ENCODE results near the gene MED27.
"Not testable (repeated sequence)": the region's sequence is repeated elsewhere in the genome, so short reads cannot be mapped to it uniquely, and the experiment has no call there.

The MED27 gene

DNA sequence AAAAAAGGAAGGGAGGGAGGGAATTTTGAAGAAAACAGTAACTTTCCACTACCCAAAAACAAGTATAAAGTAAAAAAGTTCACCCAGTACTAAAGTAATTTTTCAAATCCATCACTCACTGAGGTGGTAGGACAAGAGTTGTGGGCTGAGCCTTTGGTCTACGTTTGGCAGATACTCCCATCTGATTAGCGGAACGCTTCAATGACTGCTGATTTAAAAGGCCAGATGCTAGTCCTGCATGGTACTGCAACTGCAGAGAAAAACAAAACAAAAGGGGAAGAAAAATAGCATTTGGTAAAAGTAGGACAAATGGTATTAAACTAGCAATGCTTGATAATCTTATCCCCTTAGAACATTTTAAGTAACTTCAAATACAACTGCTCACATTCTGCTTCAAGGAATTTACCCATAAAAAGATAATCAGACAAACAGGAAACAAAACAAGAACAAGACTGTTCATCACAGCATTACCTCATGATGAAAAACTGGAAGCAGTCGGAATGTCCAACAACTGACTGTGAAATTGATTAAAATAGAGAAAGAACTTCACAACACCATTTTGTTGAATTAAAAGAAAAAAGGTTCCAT lies 65.4 kb downstream of the MED27 start:
- DNase-seq = no peak

GRCh38 chr9:132012704-132013357 lies 66.8 kb downstream of the MED27 start:
- DNase-seq = no peak

- DNase-seq = no peak
These were observed 67.8 kb downstream of the MED27 start for GRCh38 chr9:132011896-132012295.

GRCh38 chr9:132011309-132011708 lies 68.4 kb downstream of the MED27 start:
- no peak for DNase-seq

DNA sequence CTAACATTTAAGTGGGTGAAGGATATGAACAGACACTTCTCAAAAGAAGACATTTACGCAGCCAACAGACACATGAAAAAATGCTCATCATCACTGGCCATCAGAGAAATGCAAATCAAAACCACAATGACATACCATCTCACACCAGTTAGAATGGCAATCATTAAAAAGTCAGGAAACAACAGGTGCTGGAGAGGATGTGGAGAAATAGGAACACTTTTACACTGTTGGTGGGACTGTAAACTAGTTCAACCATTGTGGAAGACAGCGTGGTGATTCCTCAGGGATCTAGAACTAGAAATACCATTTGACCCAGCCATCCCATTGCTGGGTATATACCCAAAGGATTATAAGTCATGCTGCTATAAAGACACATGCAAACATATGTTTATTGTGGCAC lies 69.5 kb downstream of the MED27 start:
- not testable (repeated sequence) for DNase-seq

GRCh38 chr9:132008855-132009812 lies 70.5 kb downstream of the MED27 start:
- no peak for DNase-seq

DNA sequence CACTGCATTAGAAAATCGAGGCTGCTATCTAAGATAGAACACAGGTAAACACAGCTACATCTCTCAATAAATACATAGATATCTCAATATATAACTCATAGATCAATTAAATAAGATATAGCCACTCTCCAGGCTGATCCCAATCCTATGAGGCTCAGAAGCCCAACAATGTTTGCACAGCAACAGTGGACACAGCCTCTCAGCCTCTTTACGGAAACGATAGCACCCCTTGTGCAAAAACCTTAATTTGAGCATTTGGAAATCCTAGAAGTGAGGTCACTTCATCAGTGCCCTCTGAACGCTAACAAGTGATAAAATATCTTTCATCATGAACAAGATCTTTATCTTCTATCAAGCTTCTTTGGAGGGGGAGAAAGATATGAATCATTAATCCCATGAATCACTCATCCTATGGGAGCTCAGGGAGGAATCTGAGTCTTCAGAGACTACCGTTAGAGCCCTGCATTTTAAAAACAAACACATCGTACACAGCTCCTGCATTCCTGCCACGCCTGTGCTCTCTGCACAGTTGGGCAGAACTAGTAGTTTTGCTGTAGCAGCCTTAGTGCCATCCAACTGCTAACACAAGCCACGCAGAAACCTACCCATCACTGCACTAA lies 71.4 kb downstream of the MED27 start:
- no peak for DNase-seq

GRCh38 chr9:132007371-132008025 lies 72.2 kb downstream of the MED27 start:
- DNase-seq = no peak

GRCh38 chr9:132006677-132007370 lies 72.8 kb downstream of the MED27 start:
- DNase-seq = no peak

DNA sequence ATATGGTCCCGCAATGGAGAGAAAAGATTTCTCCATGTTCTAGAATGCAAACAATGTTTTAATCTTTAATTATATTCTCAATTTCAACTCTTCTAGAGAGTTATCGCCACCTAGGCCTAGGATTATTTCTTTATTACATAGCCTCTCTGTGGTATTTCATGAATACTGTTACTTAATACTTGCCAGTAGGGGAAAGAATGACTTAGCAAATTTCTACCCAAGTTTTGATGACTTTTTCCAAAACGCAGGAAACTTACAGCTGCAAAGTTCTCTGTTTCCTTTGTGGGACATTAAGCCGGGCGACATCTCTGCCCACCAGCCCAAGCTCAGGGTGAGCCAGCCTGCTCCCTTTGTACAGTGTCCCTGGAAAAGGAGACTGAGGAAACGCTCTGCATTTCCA lies 73.8 kb downstream of the MED27 start:
- DNase-seq = no peak

DNA sequence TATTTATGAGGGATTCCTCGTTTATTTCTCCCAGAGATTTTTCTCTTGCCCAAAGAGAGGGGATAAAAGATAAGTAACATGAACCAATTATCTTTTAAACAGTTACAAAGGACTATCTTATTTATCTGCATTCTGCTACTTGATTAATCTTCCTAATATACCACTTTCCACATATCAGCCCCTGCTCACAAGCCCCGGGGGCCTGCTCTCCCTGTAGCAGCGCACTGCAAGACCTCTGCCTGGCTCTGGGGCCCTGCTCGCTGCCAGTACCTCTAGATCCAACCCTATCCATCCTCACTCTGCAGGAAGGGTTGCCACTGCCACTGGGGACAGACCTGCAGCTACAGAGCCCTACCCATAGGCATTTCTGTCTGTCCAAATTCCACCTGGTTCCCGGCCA lies 75.3 kb downstream of the MED27 start:
- no peak for DNase-seq

- no peak for DNase-seq
These were observed 75.8 kb downstream of the MED27 start for GRCh38 chr9:132003896-132004295.

GRCh38 chr9:132003319-132003704 lies 76.4 kb downstream of the MED27 start:
- no peak for DNase-seq

DNA sequence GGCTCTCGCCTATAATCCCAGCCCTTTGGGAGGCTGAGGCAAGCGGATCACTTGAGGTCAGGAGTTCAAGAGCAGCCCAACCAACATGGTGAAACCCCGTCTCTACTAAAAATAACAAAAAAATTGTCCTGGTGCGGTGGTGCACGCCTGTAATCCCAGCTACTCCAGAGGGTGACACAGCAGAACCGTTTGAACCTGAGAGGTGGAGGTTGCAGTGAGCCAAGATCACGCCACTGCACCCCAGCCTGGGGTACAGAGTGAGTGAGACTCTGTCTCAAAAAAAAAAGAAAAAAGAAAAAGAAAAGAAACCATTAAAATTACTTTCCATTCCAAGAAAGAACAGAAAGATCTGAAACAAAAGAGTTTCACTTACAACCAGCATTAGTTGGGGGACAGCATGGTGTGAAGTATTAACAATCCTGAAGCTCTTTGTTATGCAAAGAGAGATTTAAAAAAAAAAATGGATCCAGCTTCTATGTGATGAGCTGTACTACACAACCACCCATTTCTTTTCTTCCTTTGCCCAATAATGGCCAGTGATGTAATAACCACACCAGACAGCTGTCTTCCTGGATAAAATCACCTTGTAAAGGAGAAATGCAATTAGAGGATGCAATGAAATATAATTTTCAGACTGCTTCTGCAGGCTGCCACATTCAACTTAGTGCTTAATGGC lies 76.9 kb downstream of the MED27 start:
- DNase-seq = no peak

DNA sequence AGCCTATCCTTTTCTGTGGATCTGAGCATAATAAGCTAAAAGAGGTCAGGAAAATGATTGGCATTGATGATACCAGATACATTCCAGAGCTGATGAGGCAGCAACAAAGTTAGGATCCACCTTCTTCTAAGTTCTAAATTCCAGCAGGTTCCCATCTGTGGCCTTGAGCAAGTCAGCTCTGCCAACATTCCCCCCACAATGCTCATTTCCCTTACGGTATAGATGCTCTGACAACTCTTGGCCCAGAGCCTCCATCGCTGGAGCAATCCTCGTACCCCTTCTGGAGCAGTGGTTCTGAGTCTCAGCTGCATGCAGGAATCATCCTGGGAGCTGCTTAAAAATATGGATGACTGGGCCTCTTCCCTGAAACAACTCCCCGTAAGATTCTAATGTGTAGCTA lies 78.1 kb downstream of the MED27 start:
- no peak for DNase-seq

- no peak for DNase-seq
These were observed 79.0 kb downstream of the MED27 start for GRCh38 chr9:132000659-132001058.

DNA sequence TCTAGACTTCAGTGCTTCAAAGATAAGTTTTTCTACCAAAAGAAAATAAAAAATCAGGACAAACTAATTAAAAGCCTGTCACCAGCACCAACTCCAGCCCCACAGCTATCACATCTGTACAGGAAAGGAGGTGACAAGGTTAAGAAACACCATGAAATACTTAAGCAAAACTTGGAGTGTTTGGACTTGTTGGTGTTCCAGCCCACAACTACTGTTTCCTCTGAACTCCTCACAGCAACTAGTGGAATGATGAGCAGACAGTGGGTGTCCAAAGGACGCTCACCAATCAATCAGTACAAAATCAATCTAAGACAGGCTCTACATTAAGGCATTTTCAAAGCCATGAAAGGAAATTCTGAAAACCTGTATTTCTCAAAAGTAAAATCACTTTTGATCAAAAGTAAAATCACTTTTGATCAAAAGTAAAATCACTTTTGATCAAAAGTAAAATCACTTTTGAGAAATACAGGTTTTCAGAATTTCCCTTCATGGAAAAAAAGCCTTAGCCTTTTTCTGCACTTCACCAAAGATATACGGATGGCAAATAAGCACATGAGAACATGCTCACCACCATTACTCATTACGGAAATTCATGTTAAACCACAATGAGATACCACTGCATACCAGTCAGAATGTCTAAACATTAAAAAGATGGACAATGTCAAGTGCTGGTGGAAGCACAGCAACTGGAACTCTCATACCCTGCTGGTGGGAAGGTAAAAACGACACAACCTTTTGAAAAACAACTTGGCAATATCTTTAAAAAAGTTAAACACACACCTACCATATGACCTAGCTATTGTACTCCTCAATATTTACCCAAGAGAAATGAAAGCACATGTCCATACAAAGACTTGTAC lies 79.7 kb downstream of the MED27 start:
- DNase-seq = no peak

- peak; percentile 16 for DNase-seq
These were observed 81.9 kb downstream of the MED27 start for GRCh38 chr9:131997779-131998178.

- DNase-seq = no peak
These were observed 82.6 kb downstream of the MED27 start for GRCh38 chr9:131997076-131997475.

- DNase-seq = no peak
These were observed 84.3 kb downstream of the MED27 start for GRCh38 chr9:131995382-131995781.
